Adrenal gland (tissue), 12 donors: ENCODE measurements around the gene PKIB. TPM values are rescaled to one million over a fixed set of nuclear protein-coding genes. Genes with fewer than 3 reads are reported as not detected.

Experiments used
- DNase-seq, 7 donors: peaks; one replicate each; pipeline ENCODE4 v3.0.0-alpha.2; 2019 to 2020
- H3K27ac ChIP-seq, 5 donors: fragments of 200-600 bp; sonication (generic) in 4 of 5; 1 replicate in 3 of 5; 2 replicates in 2 of 5; pipeline versions ENCODE4 v1.5.1 to v1.8.0; 2016 to 2020; ENCODE audit warnings: mild to moderate bottlenecking in 1 of 5
- H3K27me3 ChIP-seq: fragments of 200-600 bp; 2 replicates; pipeline ENCODE4 v1.8.0; 2021
- H3K36me3 ChIP-seq, 2 donors: fragments of 200-600 bp; replicated peaks in 1 of 2; 1 replicate in 1 of 2; 2 replicates in 1 of 2; pipeline versions ENCODE4 v1.5.1 to v1.8.0; 2018 to 2022
- H3K4me1 ChIP-seq, 2 donors: fragments of 200-600 bp; replicated peaks in 1 of 2; 1 replicate in 1 of 2; 2 replicates in 1 of 2; pipeline versions ENCODE4 v1.5.1 to v1.8.0; 2018 to 2021
- H3K4me3 ChIP-seq, 4 donors: fragments of 200-600 bp; sonication (generic) in 3 of 4; one replicate each; pipeline ENCODE4 v1.5.1; 2016 to 2018
- H3K9me3 ChIP-seq, 3 donors: fragments of 200-600 bp; sonication (generic) in 1 of 3; replicated peaks in 1 of 3; 1 replicate in 2 of 3; 2 replicates in 1 of 3; pipeline versions ENCODE4 v1.5.1 to v1.8.0; 2016 to 2021
- CTCF ChIP-seq, 6 experiments: fragments of 450-650 bp in 4 of 6; fragments of 200-600 bp in 2 of 6; sonication (generic) in 1 of 6; IDR thresholded peaks; 1 replicate in 5 of 6; 2 replicates in 1 of 6; pipeline versions ENCODE4 v1.5.1 to v1.8.0; 2016 to 2021; ENCODE audit warnings: antibody characterized with exemption in 6 of 6, mild to moderate bottlenecking in 2 of 6, moderate library complexity in 1 of 6
- POLR2A ChIP-seq, 2 donors: fragments of 450-650 bp; IDR thresholded peaks; one replicate each; pipeline ENCODE4 v1.6.1; 2017; ENCODE audit warnings: antibody characterized with exemption in 2 of 2, mild to moderate bottlenecking in 2 of 2, moderate library complexity in 1 of 2
- WGBS, 4 donors: extraction: QIAGEN DNeasy Blood & Tissue Kit in 2 of 4; methylation state at CpG; one replicate each; pipeline versions ENCODE4 v1.1.5 to v1.1.7; 2013 to 2017; 5-methylcytosine and 5-hydroxymethylcytosine counted together
- intact Hi-C, 2 donors: fragments of 100-400 bp; cut with DNase I; formaldehyde crosslinking; loops; one replicate each; pipeline versions ENCODE4 v1.14.1 to v1.15.0; 2022 to 2023
- polyA plus RNA-seq, 3 donors: library from polyadenylated mRNA; stranded (reverse); fragments of 200-250 nt in 2 of 3; fragments of 350-450 nt in 1 of 3; fragmentation: Illumina TruSeq in 1 of 3; extraction: RNeasy Lipid Tissue Mini Kit (QIAGEN cat#74804) in 1 of 3; gene quantifications; one replicate each; pipeline ENCODE4 v1.2.3, GENCODE V29; 2013 to 2014
- small RNA-seq, 2 donors: library from RNA; depleted of rRNA; stranded (forward); fragments of <200 nt; gene quantifications; one replicate each; pipeline ENCODE3, GENCODE V24; 2016
- total RNA-seq, 9 donors: library from RNA; depleted of rRNA in 4 of 9; stranded (reverse); fragments of >200 nt in 4 of 9; fragments of 120-200 nt in 1 of 9; fragmentation: NEBNext Ultra II Directional in 1 of 9; extraction: Animal tissue kit (Norgen Biotek cat#: 25700) in 1 of 9; gene quantifications; one replicate each; pipeline versions ENCODE4 v1.1.0 to v1.2.4, GENCODE V29; 2013 to 2023
- donor health status: healthy with polysubstance abuse.
- donor health status: Bipolar disorder and iron deficiency.
- donor health status: DM: yes; HTN: yes; CAD: no.
- donor health status: DM: no; HTN: no; CAD: no.
- donor health status: DM: no; HTN: no; CAD: no.
- donor health status: DM: yes; HTN: yes; CAD: no.

PKIB gene
- total and polyA plus RNA-seq, 12 donors = 0.48 to 6.2 (median 2.5) TPM

- intact Hi-C loops = no loop called here
- no peaks in the 10 kb centered on the region for H3K36me3 ChIP-seq
- WGBS, 4 donors = 24 to 69% (median 43%) methylated on average over 1 of the region's 1 CpG
Measured at GRCh38 chr6:122770835-122771601, 160.8 kb downstream of the PKIB start.

GRCh38 chr6:122772724-122773415 lies 162.7 kb downstream of the PKIB start:
- Histone ChIP-seq H3K9me3 (no peaks in the 10 kb centered on the region), H3K36me3 (no peaks in the 10 kb centered on the region), H3K4me3 (no peak overlapping the region), H3K4me1 (no peaks in the 10 kb centered on the region), H3K27me3 (no peaks in the 10 kb centered on the region), H3K27ac (no peak overlapping the region)
- TF ChIP-seq CTCF (IDR thresholded peaks at IDR 0.05) (no peak), POLR2A (IDR thresholded peaks at IDR 0.05) (no peak)
- no peak for DNase-seq
- WGBS, 4 donors = 70 to 85% (median 82%) methylated on average over 3 of the region's 3 CpGs
- intact Hi-C loops = no loop called here

More at GRCh38 chr6:122770835-122771601, 160.8 kb downstream of the PKIB start:
- no peaks in the 10 kb centered on the region for H3K27me3 ChIP-seq
- no peaks in the 10 kb centered on the region for H3K9me3 ChIP-seq
- H3K4me3 ChIP-seq = no peak overlapping the region
- no peak for TF ChIP-seq CTCF (IDR thresholded peaks at IDR 0.05)
- H3K4me1 ChIP-seq = no peaks in the 10 kb centered on the region
- no peak for DNase-seq
- H3K27ac ChIP-seq = no peak overlapping the region

Small RNA genes lying within 50 kb of the gene (small RNA-seq; reads per million reads assigned to genes)
- 0 reads per million in 2 donors for gene RN7SL564P

Other genes starting within 250 kb of the PKIB start
- gene HSF2, start 210.8 kb upstream of the PKIB start, total RNA-seq = 10 to 100 TPM; 15.0 to 64.4 (median 20.2) TPM
- gene HSF2, start 210.8 kb upstream of the PKIB start, polyA plus RNA-seq = 10 to 100 TPM; 14.6 to 41.8 (median 16.5) TPM
- gene SERINC1, start 138.6 kb upstream of the PKIB start, total RNA-seq = 100 to 1,000 TPM; 226 to 342 (median 266) TPM
- 100 to 1,000 TPM in 1 of 3 donors, 10 to 100 TPM in 2; 68.0 to 455 (median 74.7) TPM for gene SERINC1, start 138.6 kb upstream of the PKIB start, polyA plus RNA-seq
- gene FABP7, start 169.3 kb downstream of the PKIB start, total RNA-seq = under 1 TPM in 1 of 9 donors, not detected in 8; 0.22 TPM
- gene FABP7, start 169.3 kb downstream of the PKIB start, polyA plus RNA-seq = not detected
- 10 to 100 TPM; 19.9 to 51.8 (median 34.3) TPM for gene SMPDL3A, start 178.9 kb downstream of the PKIB start, total RNA-seq
- gene SMPDL3A, start 178.9 kb downstream of the PKIB start, polyA plus RNA-seq = 10 to 100 TPM; 10.2 to 42.2 (median 13.6) TPM